K562 (cell line): ENCODE data around the gene GLB1L2. TPM values are rescaled to one million over a fixed set of nuclear protein-coding genes. Genes with fewer than 3 reads are reported as not detected.

ENCODE experiments used
- ATAC-seq: fragments of 200-7000 bp; cut with Tn5 transposase; 3 replicates; pipeline ENCODE4 v1.9.1; 2020; ENCODE audit warnings: moderate library complexity
- BruUV-seq: library from RNA; stranded (reverse); fragments of 400-500 nt; replicated peaks from 2 replicates; lab custom pipeline; 2021; lab: Mats Ljungman, UMichigan
- CTCF ChIA-PET: fragments of 300-600 bp; formaldehyde crosslinking; extraction: SDS; loops from one replicate; lab custom pipeline; 2021; ENCODE audit warnings: low intra/inter-chr PET ratio; lab: Yijun Ruan, JAX
- POLR2A ChIA-PET: fragments of 300-600, 350-650 bp; sonication (Branson Sonifier 250); formaldehyde crosslinking; extraction: SDS; loops from one replicate; lab custom pipeline; 2021; ENCODE audit warnings: antibody characterized with exemption, inconsistent platforms; lab: Yijun Ruan, JAX
- DNase-seq, 4 experiments: peaks; one replicate each; pipeline versions ENCODE4 v3.0.0 to v3.0.0-alpha.2; 2011 to 2018; ENCODE audit warnings: low spot score in 3 of 4, mixed read lengths in 3 of 4; ENCODE audit errors: extremely low read depth in 1 of 4
- FAIRE-seq: peaks from 2 replicates; lab custom pipeline; 2011; peaks lifted over from hg19 to GRCh38; lab: Jason Lieb, UNC
- H2AFZ ChIP-seq: 2 replicates; pipeline ENCODE4 v1.6.0; 2011; ENCODE audit warnings: low read depth, low read length, control low read depth, inconsistent platforms
- H3K27ac ChIP-seq: fragments of 200-600 bp; 3 replicates; pipeline ENCODE4 v1.8.0; 2011; ENCODE audit warnings: low read depth, mild to moderate bottlenecking, control low read depth, inconsistent platforms, low read length, moderate library complexity, mixed read lengths; ENCODE audit errors: extremely low read depth
- H3K27me3 ChIP-seq, 2 experiments: fragments of 300-600 bp in 1 of 2; 2 replicates in 1 of 2; 3 replicates in 1 of 2; pipeline versions ENCODE4 v1.6.0 to v1.8.0; 2011; ENCODE audit warnings: inconsistent platforms in 2 of 2, low read length in 2 of 2, mild to moderate bottlenecking in 1 of 2, mixed read lengths in 1 of 2, moderate library complexity in 1 of 2; ENCODE audit not compliant: control insufficient read depth in 2 of 2, insufficient read depth in 2 of 2
- H3K36me3 ChIP-seq: fragments of 300-600 bp; 3 replicates; pipeline ENCODE4 v1.8.0; 2011; ENCODE audit warnings: mild to moderate bottlenecking, low read length, inconsistent platforms; ENCODE audit not compliant: control insufficient read depth, insufficient read depth
- H3K4me1 ChIP-seq, 2 experiments: fragments of 200-600 bp in 1 of 2; replicated peaks in 1 of 2; 2 replicates in 1 of 2; 3 replicates in 1 of 2; pipeline versions ENCODE4 v1.5.1 to v1.8.0; 2011; ENCODE audit warnings: inconsistent platforms in 2 of 2, low read length in 2 of 2, mild to moderate bottlenecking in 1 of 2, mixed read lengths in 1 of 2, moderate library complexity in 1 of 2; ENCODE audit not compliant: control insufficient read depth in 2 of 2, insufficient read depth in 2 of 2
- H3K4me2 ChIP-seq: 2 replicates; pipeline ENCODE4 v1.6.1; 2011; ENCODE audit warnings: low read length, control low read depth, inconsistent platforms, mixed read lengths; ENCODE audit not compliant: insufficient read depth
- H3K4me3 ChIP-seq: fragments of 200-600 bp; sonication (generic), shearing (Covaris generic); 2 replicates; pipeline ENCODE4 v1.5.1; 2016; ENCODE audit warnings: control low read depth, inconsistent platforms
- H3K79me2 ChIP-seq: fragments of 200-600 bp; 3 replicates; pipeline ENCODE4 v1.8.0; 2011; ENCODE audit warnings: low read length, inconsistent platforms; ENCODE audit not compliant: control insufficient read depth, insufficient read depth
- H3K9ac ChIP-seq, 2 experiments: 2 replicates each; pipeline versions ENCODE4 v1.6.0 to v1.6.1; 2011; ENCODE audit warnings: low read depth in 2 of 2, low read length in 2 of 2, control low read depth in 1 of 2, inconsistent platforms in 1 of 2, mild to moderate bottlenecking in 1 of 2, mixed read lengths in 1 of 2; ENCODE audit not compliant: insufficient read depth in 1 of 2
- H3K9me1 ChIP-seq: one replicate; pipeline ENCODE4 v1.6.0; 2011; ENCODE audit warnings: inconsistent platforms, mild to moderate bottlenecking, low read length, moderate library complexity; ENCODE audit not compliant: control insufficient read depth, insufficient read depth
- H3K9me3 ChIP-seq: replicated peaks from 2 replicates; pipeline ENCODE4 v1.5.1; 2011; ENCODE audit warnings: low read depth, low read length, inconsistent platforms; ENCODE audit not compliant: control insufficient read depth, insufficient read depth
- H4K20me1 ChIP-seq: replicated peaks from 2 replicates; pipeline ENCODE4 v1.6.1; 2011; ENCODE audit warnings: low read length, inconsistent platforms, mixed read lengths; ENCODE audit not compliant: control insufficient read depth, insufficient read depth
- BCOR ChIP-seq: fragments of 450-650 bp; IDR thresholded peaks from 2 replicates; pipeline ENCODE4 v1.6.1; 2016
- CLOCK ChIP-seq: fragments of 250-450 bp; sonication (Bioruptor Pico); IDR thresholded peaks from 2 replicates; pipeline ENCODE4 v1.4.0; 2020; ENCODE audit warnings: mild to moderate bottlenecking, moderate library complexity, borderline replicate concordance
- ETV1 ChIP-seq: fragments of 450-650 bp; conservative IDR thresholded peaks from 2 replicates; pipeline ENCODE4 v1.6.1; 2016; ENCODE audit warnings: missing genetic modification characterization, control low read depth, low read depth, missing compliant biosample characterization
- GMEB1 ChIP-seq: fragments of 250-450 bp; sonication (Bioruptor Pico); IDR thresholded peaks from 2 replicates; pipeline ENCODE4 v1.4.0; 2020; ENCODE audit warnings: mild to moderate bottlenecking
- KAT7 ChIP-seq: sonication (generic); formaldehyde crosslinking; IDR thresholded peaks from 2 replicates; pipeline ENCODE4 v1.8.0; 2022; ENCODE audit warnings: missing genetic modification reagents, mild to moderate bottlenecking, borderline replicate concordance
- MAFG ChIP-seq: fragments of 450-650 bp; conservative IDR thresholded peaks from 2 replicates; pipeline ENCODE4 v1.6.1; 2016; ENCODE audit warnings: missing genetic modification characterization, missing compliant biosample characterization
- MIER1 ChIP-seq: fragments of 450-650 bp; IDR thresholded peaks from 2 replicates; pipeline ENCODE4 v1.6.1; 2016; ENCODE audit warnings: antibody characterized with exemption, mild to moderate bottlenecking, low read depth
- NUFIP1 ChIP-seq: fragments of 450-650 bp; IDR thresholded peaks from 2 replicates; pipeline ENCODE4 v1.6.1; 2018; ENCODE audit not compliant: partially characterized antibody
- OTX1 ChIP-seq: fragments of 450-650 bp; formaldehyde crosslinking; IDR thresholded peaks from 2 replicates; pipeline ENCODE4 v1.4.0; 2022; ENCODE audit warnings: mild to moderate bottlenecking
- PHF21A ChIP-seq: fragments of 450-650 bp; IDR thresholded peaks from 2 replicates; pipeline ENCODE4 v1.6.1; 2017; ENCODE audit warnings: low read depth, borderline replicate concordance
- PYGO2 ChIP-seq: fragments of 450-650 bp; IDR thresholded peaks from 2 replicates; pipeline ENCODE4 v1.6.1; 2016; ENCODE audit warnings: mild to moderate bottlenecking, missing genetic modification characterization, moderate library complexity, missing compliant biosample characterization
- RBM39 ChIP-seq: fragments of 200-400 bp; formaldehyde crosslinking; optimal IDR thresholded peaks from 2 replicates; pipeline ENCODE3; 2018; ENCODE audit warnings: low read depth, low read length
- TSC22D4 ChIP-seq: fragments of 450-650 bp; IDR thresholded peaks from 2 replicates; pipeline ENCODE4 v1.6.1; 2016; ENCODE audit warnings: missing genetic modification characterization, missing biosample characterization, control low read depth
- ZBTB7A ChIP-seq: IDR thresholded peaks from 2 replicates; pipeline ENCODE4 v1.6.1; 2011; ENCODE audit warnings: low read depth, mild to moderate bottlenecking, low read length, moderate library complexity, borderline replicate concordance; ENCODE audit not compliant: control insufficient read depth
- ZNF146 ChIP-seq: IDR thresholded peaks from one replicate; pipeline ENCODE4 v1.6.1; 2018; ENCODE audit warnings: missing compliant biosample characterization; ENCODE audit not compliant: unreplicated experiment
- ZNF263 ChIP-seq: sonication (generic); formaldehyde crosslinking; IDR thresholded peaks from 2 replicates; pipeline ENCODE4 v1.8.0; 2022; ENCODE audit warnings: mild to moderate bottlenecking, missing genetic modification reagents, borderline replicate concordance
- ZNF75A ChIP-seq: fragments of 450-650 bp; formaldehyde crosslinking; IDR thresholded peaks from 2 replicates; pipeline ENCODE4 v1.4.0; 2020; ENCODE audit warnings: mild to moderate bottlenecking
- WGBS: fragments of 100-300 bp; shearing (Covaris generic); methylation state at CpG from one replicate; pipeline ENCODE4 v1.1.6; 2016; ENCODE audit warnings: low coverage, mixed read lengths; ENCODE audit not compliant: insufficient coverage; ENCODE audit errors: missing lambda C conversion rate; 5-methylcytosine and 5-hydroxymethylcytosine counted together
- in situ Hi-C: fragments of 300-500 bp; cut with MboI; formaldehyde crosslinking; loops from 4 replicates; pipeline ENCODE4 v1.15.0; 2018; ENCODE audit warnings: inconsistent platforms, mixed read lengths
- intact Hi-C: fragments of 100-400 bp; cut with micrococcal nuclease; formaldehyde crosslinking; loops from 2 replicates; pipeline ENCODE4 v1.14.2; 2022
- polyA plus RNA-seq, 8 experiments: library from polyadenylated mRNA; depleted of rRNA in 4 of 8; stranded (reverse) in 5 of 8; unstranded in 3 of 8; fragments of >200 nt; fragmentation: Nextera tagmentation in 2 of 8; fragmentation: Illumina TruSeq in 1 of 8; extraction: Ambion mirVana in 2 of 8; extraction: Trizol in 1 of 8; gene quantifications; 2 replicates each; pipeline versions ENCODE4 v1.2.1 to v1.2.3, GENCODE V29; 2011 to 2014; ENCODE audit warnings: inconsistent platforms in 1 of 8, missing spikeins in 1 of 8
- total RNA-seq, 7 experiments: library from RNA; depleted of rRNA in 6 of 7; stranded (reverse); fragments of >200 nt in 6 of 7; fragmentation: Illumina TruSeq in 2 of 7; extraction: Trizol in 2 of 7; gene quantifications; 2 replicates each; pipeline versions ENCODE4 v1.2.1 to v1.2.3, GENCODE V29; 2011 to 2021; ENCODE audit warnings: low replicate concordance in 1 of 7

Gene GLB1L2
- total and polyA plus RNA-seq, 9 of the 15 experiments (the other 6 are each of a cell fraction or from before 2014, with no cell fraction given), result 0.84 to 21.4 (median 13.8) TPM

GRCh38 chr11:134357545-134357839, 25.7 kb downstream of the GLB1L2 start:
- Histone ChIP-seq H3K9me3 (no peaks in the 10 kb centered on the region), H3K4me3 (no peak overlapping the region), H3K4me2 (no peak overlapping the region)
- no peak for FAIRE-seq
- intact Hi-C loops, result no loop called here
- no peak for DNase-seq
- CTCF ChIA-PET, result no interaction called here
- no peak for ATAC-seq
- no peak for TF ChIP-seq ZNF146 (CRISPR knock-in tag)
- TF ChIP-seq GMEB1, result no peak
- no peak for TF ChIP-seq CLOCK
- no peak for TF ChIP-seq BCOR
- TF ChIP-seq ZBTB7A, result no peak
- TF ChIP-seq NUFIP1, result no peak
- TF ChIP-seq KAT7 (CRISPR knock-in tag), result no peak
- no peak for TF ChIP-seq PYGO2
- TF ChIP-seq TSC22D4 (tag), result no peak
- no peak for TF ChIP-seq ETV1 (tag)
- no peak for TF ChIP-seq MAFG (tag)
- TF ChIP-seq ZNF263 (CRISPR knock-in tag), result no peak
- TF ChIP-seq RBM39, result no peak
- TF ChIP-seq PHF21A, result no peak
- no peak for TF ChIP-seq OTX1 (CRISPR knock-in tag)
- no peak for TF ChIP-seq MIER1
- no peak for TF ChIP-seq ZNF75A (CRISPR knock-in tag)
- TF ChIP-seq, all 486 proteins: peak for 0
- Histone ChIP-seq H3K79me2 (no peaks in the 10 kb centered on the region), H3K27ac (no peak overlapping the region), H4K20me1 (no peaks in the 10 kb centered on the region), H2AFZ (no peak overlapping the region), H3K9me1 (no peaks in the 10 kb centered on the region), H3K4me1 (peaks cover 17 to 18% of the 10 kb centered on the region in 2 experiments; a peak in 4 of 5 replicates), H3K27me3 (no peaks in the 10 kb centered on the region), H3K36me3 (peaks cover 3% of the 10 kb centered on the region; the same call in 2 of the 3 replicates), H3K9ac (no peak overlapping the region; a peak in 1 of 4 replicates)
- in situ Hi-C loops, result no loop called here
- WGBS, result 61% methylated on average over 8 of the region's 8 CpGs
- POLR2A ChIA-PET, result interaction anchor here (0.6 kb wide), 1 partner anchor 23 kb away, joined by 3 read pairs; no protein-coding TSS in a partner anchor
- no TSS peak for BruUV-seq
